Measurements from ENCODE around the gene HMGCS2.

DNA sequence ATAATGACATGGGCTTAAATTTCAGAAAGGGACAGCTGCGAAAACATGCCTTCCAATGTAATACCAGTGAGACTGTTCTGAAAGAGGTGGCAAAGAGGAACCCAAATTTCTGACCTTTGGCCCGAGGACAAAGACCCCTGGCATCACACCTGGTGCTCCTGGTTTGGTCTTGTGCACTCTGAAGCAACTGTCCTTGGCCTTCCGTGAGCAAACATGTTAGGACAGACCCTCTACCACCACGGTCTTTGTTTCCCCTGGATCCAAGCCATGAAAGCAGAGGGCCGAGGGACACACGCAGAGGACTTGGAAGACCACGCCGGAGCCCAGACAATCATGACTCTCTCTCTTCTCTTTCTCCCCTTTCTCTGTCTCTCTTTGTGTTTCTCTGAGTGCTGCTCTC, 36.5 kb upstream of the HMGCS2 start:
- no peak for TF ChIP-seq SUZ12 (IDR thresholded peaks at IDR 0.05; ENCODE audit: extremely low read depth, insufficient read depth, insufficient read length)
- no peak for TF ChIP-seq YY1 (IDR thresholded peaks at IDR 0.05; ENCODE audit: insufficient read depth, insufficient read length)
- no peak for TF ChIP-seq ZNF274 (IDR thresholded peaks at IDR 0.05; ENCODE audit: low read depth, low read length)
